ENCODE data around the gene CCT6B.

DNA sequence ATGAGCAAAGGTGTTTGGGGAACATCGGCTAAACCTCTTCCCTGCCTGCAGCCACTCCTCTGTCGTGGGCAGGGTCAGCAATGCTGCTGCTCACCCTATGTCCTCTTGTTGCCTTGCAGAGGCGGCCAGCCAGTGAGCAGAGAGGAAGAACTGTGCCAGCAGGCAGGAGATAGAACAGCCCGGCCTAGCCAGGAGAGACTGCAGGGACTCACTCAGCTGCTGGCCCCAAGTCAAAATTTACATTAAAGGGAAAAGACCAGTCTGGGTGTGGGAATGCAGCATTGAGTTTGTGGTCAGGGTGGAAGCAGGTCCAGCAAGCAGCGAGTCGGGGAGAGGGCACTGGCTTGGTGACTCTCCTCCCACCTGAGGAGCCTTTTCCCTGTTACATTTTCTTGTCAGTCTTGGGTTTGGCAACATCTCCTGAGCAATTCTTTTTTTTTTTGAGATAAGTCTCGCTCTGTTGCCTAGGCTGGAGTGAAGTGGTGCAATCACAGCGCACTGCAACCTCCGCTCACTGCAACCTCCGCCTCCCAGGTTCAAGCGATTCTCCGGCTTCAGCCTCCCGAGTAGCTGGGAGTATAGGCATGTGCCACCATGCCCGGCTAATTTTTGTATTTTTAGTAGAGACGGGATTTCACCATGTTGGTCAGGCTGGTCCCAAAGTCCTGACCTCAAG is 41.8 kb upstream of the CCT6B start:
- TF ChIP-seq, protein P1, sequence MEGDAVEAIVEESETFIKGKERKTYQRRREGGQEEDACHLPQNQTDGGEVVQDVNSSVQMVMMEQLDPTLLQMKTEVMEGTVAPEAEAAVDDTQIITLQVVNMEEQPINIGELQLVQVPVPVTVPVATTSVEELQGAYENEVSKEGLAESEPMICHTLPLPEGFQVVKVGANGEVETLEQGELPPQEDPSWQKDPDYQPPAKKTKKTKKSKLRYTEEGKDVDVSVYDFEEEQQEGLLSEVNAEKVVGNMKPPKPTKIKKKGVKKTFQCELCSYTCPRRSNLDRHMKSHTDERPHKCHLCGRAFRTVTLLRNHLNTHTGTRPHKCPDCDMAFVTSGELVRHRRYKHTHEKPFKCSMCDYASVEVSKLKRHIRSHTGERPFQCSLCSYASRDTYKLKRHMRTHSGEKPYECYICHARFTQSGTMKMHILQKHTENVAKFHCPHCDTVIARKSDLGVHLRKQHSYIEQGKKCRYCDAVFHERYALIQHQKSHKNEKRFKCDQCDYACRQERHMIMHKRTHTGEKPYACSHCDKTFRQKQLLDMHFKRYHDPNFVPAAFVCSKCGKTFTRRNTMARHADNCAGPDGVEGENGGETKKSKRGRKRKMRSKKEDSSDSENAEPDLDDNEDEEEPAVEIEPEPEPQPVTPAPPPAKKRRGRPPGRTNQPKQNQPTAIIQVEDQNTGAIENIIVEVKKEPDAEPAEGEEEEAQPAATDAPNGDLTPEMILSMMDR (IDR thresholded peaks at IDR 0.05; ENCODE audit: insufficient read depth, low read length, poor library complexity, severe bottlenecking): no peak
- TF ChIP-seq EZH2phosphoT487 (conservative IDR thresholded peaks at IDR 0.05; ENCODE audit: low read length): no peak

All from SU-DHL-6 (cell line).